MM.1S (cell line): ENCODE data around the gene EIF5.

ENCODE experiments used
- DNase-seq: peaks from one replicate; pipeline ENCODE4 v3.0.0-alpha.2; 2015
- H2AFZ ChIP-seq: fragments of 300-600 bp; sonication (generic); 2 replicates; pipeline ENCODE4 v1.6.0; 2016; ENCODE audit warnings: antibody characterized with exemption, low read length
- H3F3A ChIP-seq: fragments of 300-600 bp; sonication (generic); 2 replicates; pipeline ENCODE4 v1.6.1; 2016; ENCODE audit warnings: mild to moderate bottlenecking, antibody characterized with exemption, low read length, moderate library complexity, mixed read lengths; ENCODE audit not compliant: insufficient read depth
- H3K27ac ChIP-seq: fragments of 300-600 bp; sonication (generic); 2 replicates; pipeline ENCODE4 v1.5.1; 2016; ENCODE audit warnings: mild to moderate bottlenecking, low read length
- H3K27me3 ChIP-seq: fragments of 300-600 bp; sonication (generic); replicated peaks from 2 replicates; pipeline ENCODE4 v1.6.0; 2016; ENCODE audit warnings: low read length; ENCODE audit not compliant: insufficient read depth
- H3K36me3 ChIP-seq: fragments of 300-600 bp; sonication (generic); replicated peaks from 2 replicates; pipeline ENCODE4 v1.6.1; 2016; ENCODE audit warnings: mild to moderate bottlenecking, low read length, mixed read lengths; ENCODE audit not compliant: insufficient read depth
- H3K4me1 ChIP-seq: fragments of 300-600 bp; sonication (generic); 2 replicates; pipeline ENCODE4 v1.6.1; 2016; ENCODE audit warnings: low read length, mixed read lengths
- H3K4me2 ChIP-seq: fragments of 300-600 bp; sonication (generic); 2 replicates; pipeline ENCODE4 v1.6.0; 2016; ENCODE audit warnings: low read depth, low read length
- H3K4me3 ChIP-seq: fragments of 300-600 bp; sonication (generic); 2 replicates; pipeline ENCODE4 v1.5.1; 2016; ENCODE audit warnings: low read length, mixed read lengths
- H3K79me2 ChIP-seq: fragments of 300-600 bp; sonication (generic); 2 replicates; pipeline ENCODE4 v1.6.1; 2016; ENCODE audit warnings: mixed run types, low read length, mixed read lengths
- H3K9ac ChIP-seq: fragments of 300-600 bp; sonication (generic); 2 replicates; pipeline ENCODE4 v1.6.1; 2016; ENCODE audit warnings: low read length, mixed read lengths
- H3K9me2 ChIP-seq: fragments of 300-600 bp; sonication (generic); replicated peaks from 2 replicates; pipeline ENCODE4 v1.6.1; 2016; ENCODE audit warnings: mild to moderate bottlenecking, low read length, mixed read lengths; ENCODE audit not compliant: insufficient read depth
- H3K9me3 ChIP-seq: fragments of 300-600 bp; sonication (generic); replicated peaks from 2 replicates; pipeline ENCODE4 v1.6.1; 2016; ENCODE audit warnings: mild to moderate bottlenecking, low read length, mixed read lengths; ENCODE audit not compliant: insufficient read depth
- H4K20me1 ChIP-seq: fragments of 300-600 bp; sonication (generic); 2 replicates; pipeline ENCODE4 v1.6.1; 2016; ENCODE audit warnings: mild to moderate bottlenecking, low read length, moderate library complexity, mixed read lengths; ENCODE audit not compliant: insufficient read depth
- CTCF ChIP-seq: fragments of 300-600 bp; sonication (generic); IDR thresholded peaks from 2 replicates; pipeline ENCODE4 v1.5.1; 2016; ENCODE audit warnings: antibody characterized with exemption, low read length, mixed read lengths
- EZH2 ChIP-seq: fragments of 300-600 bp; sonication (generic); optimal IDR thresholded peaks from 2 replicates; pipeline ENCODE3; 2017; ENCODE audit warnings: low read depth, mild to moderate bottlenecking, antibody characterized with exemption, low read length, mixed read lengths
- EZH2phosphoT487 ChIP-seq: fragments of 300-600 bp; sonication (generic); IDR thresholded peaks from 2 replicates; pipeline ENCODE4 v1.6.1; 2018; ENCODE audit warnings: antibody characterized with exemption, low read length

EIF5 gene

GRCh38 chr14:103286968-103287850 lies 46.8 kb upstream of the EIF5 start:
- H3K4me3 ChIP-seq = no peak overlapping the region
- H3K9me2 ChIP-seq = no peaks in the 10 kb centered on the region
- TF ChIP-seq EZH2phosphoT487 = no peak
- TF ChIP-seq EZH2 = no peak
- no peak for TF ChIP-seq CTCF
- no peaks in the 10 kb centered on the region for H3K36me3 ChIP-seq
- H3K9me3 ChIP-seq = no peaks in the 10 kb centered on the region
- DNase-seq = no peak
- H3F3A ChIP-seq = no peaks in the 10 kb centered on the region
- no peak overlapping the region for H2AFZ ChIP-seq
- no peaks in the 10 kb centered on the region for H3K79me2 ChIP-seq
- no peak overlapping the region for H3K27ac ChIP-seq
- H3K4me2 ChIP-seq = no peak overlapping the region
- H4K20me1 ChIP-seq = no peaks in the 10 kb centered on the region
- H3K27me3 ChIP-seq = no peaks in the 10 kb centered on the region
- H3K4me1 ChIP-seq = 0 out of 2 replicates have a peak, but pooled peaks cover 4% of the 10 kb centered on the region
- no peak overlapping the region for H3K9ac ChIP-seq

GRCh38 chr14:103288076-103288766 lies 45.8 kb upstream of the EIF5 start:
- H3K27ac ChIP-seq = no peak overlapping the region
- no peak for DNase-seq
- no peaks in the 10 kb centered on the region for H3K36me3 ChIP-seq

GRCh38 chr14:103290056-103290455 lies 44.0 kb upstream of the EIF5 start:
- TF ChIP-seq EZH2phosphoT487 (no peak), CTCF (no peak), EZH2 (no peak)
- Histone ChIP-seq H3K4me1 (no peaks in the 10 kb centered on the region), H3K79me2 (no peaks in the 10 kb centered on the region), H3K4me2 (no peak overlapping the region), H3K9ac (no peak overlapping the region), H3K4me3 (no peak overlapping the region), H3K9me3 (no peaks in the 10 kb centered on the region), H3K27ac (no peak overlapping the region), H3K27me3 (no peaks in the 10 kb centered on the region), H2AFZ (no peak overlapping the region), H3K36me3 (no peaks in the 10 kb centered on the region), H3K9me2 (no peaks in the 10 kb centered on the region), H4K20me1 (no peaks in the 10 kb centered on the region), H3F3A (no peaks in the 10 kb centered on the region)
- DNase-seq = no peak

More at GRCh38 chr14:103288076-103288766, 45.8 kb upstream of the EIF5 start:
- no peaks in the 10 kb centered on the region for H3K9me2 ChIP-seq
- H4K20me1 ChIP-seq = no peaks in the 10 kb centered on the region
- TF ChIP-seq CTCF (no peak), EZH2phosphoT487 (no peak), EZH2 (no peak)
- 0 out of 2 replicates have a peak, but pooled peaks cover 4% of the 10 kb centered on the region for H3K4me1 ChIP-seq
- H3K4me3 ChIP-seq = no peak overlapping the region
- no peaks in the 10 kb centered on the region for H3K79me2 ChIP-seq
- no peak overlapping the region for H3K9ac ChIP-seq
- no peak overlapping the region for H3K4me2 ChIP-seq
- H3F3A ChIP-seq = no peaks in the 10 kb centered on the region
- no peaks in the 10 kb centered on the region for H3K9me3 ChIP-seq
- H2AFZ ChIP-seq = no peak overlapping the region
- no peaks in the 10 kb centered on the region for H3K27me3 ChIP-seq
